Measurements from ENCODE around the gene DDX39B.

The DDX39B gene

GRCh38 chr6:31574106-31575061 lies 32.6 kb upstream of the DDX39B start:
- TF ChIP-seq CTCF (IDR thresholded peaks at IDR 0.05; ENCODE audit: low read depth, low read length): no peak
- no peak overlapping the region for H3K4me3 ChIP-seq (ENCODE audit: low read depth, low read length)

- no peak overlapping the region for H3K4me3 ChIP-seq (ENCODE audit: low read depth, low read length)
- no peak for TF ChIP-seq CTCF (IDR thresholded peaks at IDR 0.05; ENCODE audit: low read depth, low read length)
These were observed 31.7 kb upstream of the DDX39B start for GRCh38 chr6:31573239-31574105.

GRCh38 chr6:31572041-31572911 lies 30.5 kb upstream of the DDX39B start, which contains the start of gene LTA:
Gene LTA (plus strand): TSS chr6:31572289. CDS start chr6:31572743, 454 bp downstream.
- H3K4me3 ChIP-seq (ENCODE audit: low read depth, low read length): no peak within 1 kb of the TSS
- no peak for TF ChIP-seq CTCF (IDR thresholded peaks at IDR 0.05; ENCODE audit: low read depth, low read length)

- H3K4me3 ChIP-seq (ENCODE audit: low read depth, low read length): no peak overlapping the region
- TF ChIP-seq CTCF (IDR thresholded peaks at IDR 0.05; ENCODE audit: low read depth, low read length): no peak
These were observed 28.2 kb upstream of the DDX39B start for GRCh38 chr6:31569861-31570536.

- no peak for TF ChIP-seq CTCF (IDR thresholded peaks at IDR 0.05; ENCODE audit: low read depth, low read length)
- no peak overlapping the region for H3K4me3 ChIP-seq (ENCODE audit: low read depth, low read length)
These were observed 26.7 kb upstream of the DDX39B start for GRCh38 chr6:31568537-31568961.

Measured in WI38 (cell line).